Keratinocyte (primary cell): ENCODE results near the gene RAB11FIP3. TPM values are rescaled to one million over a fixed set of nuclear protein-coding genes. Genes with fewer than 3 reads are reported as not detected.

Experiments used
- DNase-seq: peaks from one replicate; pipeline ENCODE4 v3.0.0-alpha.2; 2011; ENCODE audit warnings: low read depth, missing footprints, low spot score
- FAIRE-seq: peaks from 2 replicates; lab custom pipeline; 2011; peaks lifted over from hg19 to GRCh38; lab: Jason Lieb, UNC
- H2AFZ ChIP-seq: 2 replicates; pipeline ENCODE4 v1.6.0; 2012; ENCODE audit warnings: low read length, control low read depth, inconsistent platforms; ENCODE audit not compliant: control insufficient read depth
- H3K27ac ChIP-seq: 2 replicates; pipeline ENCODE4 v1.5.1; 2011; ENCODE audit warnings: low read length; ENCODE audit not compliant: control insufficient read depth, insufficient read depth
- H3K27me3 ChIP-seq: 3 replicates; pipeline ENCODE4 v1.6.0; 2011; ENCODE audit warnings: low read length; ENCODE audit not compliant: control insufficient read depth, insufficient read depth; ENCODE audit errors: extremely low read depth
- H3K36me3 ChIP-seq, 2 experiments: 2 replicates in 1 of 2; 3 replicates in 1 of 2; pipeline ENCODE4 v1.5.1; 2011; ENCODE audit warnings: low read length in 2 of 2, mild to moderate bottlenecking in 1 of 2; ENCODE audit not compliant: control insufficient read depth in 2 of 2, insufficient read depth in 2 of 2; ENCODE audit errors: extremely low read depth in 1 of 2
- H3K4me1 ChIP-seq: 3 replicates; pipeline ENCODE4 v1.5.1; 2011; ENCODE audit warnings: low read length; ENCODE audit not compliant: control insufficient read depth, insufficient read depth; ENCODE audit errors: extremely low read depth
- H3K4me2 ChIP-seq: 3 replicates; pipeline ENCODE4 v1.6.0; 2011; ENCODE audit warnings: low read depth, low read length; ENCODE audit not compliant: control insufficient read depth, insufficient read depth; ENCODE audit errors: extremely low read depth
- H3K4me3 ChIP-seq, 3 experiments: fragments of 200-600 bp in 1 of 3; sonication (generic) in 1 of 3; 2 replicates in 2 of 3; 3 replicates in 1 of 3; pipeline ENCODE4 v1.5.1; 2011 to 2016; ENCODE audit warnings: low read length in 3 of 3, mild to moderate bottlenecking in 3 of 3, control low read depth in 2 of 3, inconsistent platforms in 1 of 3, low read depth in 1 of 3, mixed read lengths in 1 of 3, mixed run types in 1 of 3, moderate library complexity in 1 of 3; ENCODE audit not compliant: control insufficient read depth in 2 of 3, insufficient read depth in 2 of 3; ENCODE audit errors: extremely low read depth in 1 of 3
- H3K79me2 ChIP-seq: 2 replicates; pipeline ENCODE4 v1.6.0; 2012; ENCODE audit warnings: low read length; ENCODE audit not compliant: control insufficient read depth, insufficient read depth
- H3K9ac ChIP-seq: 3 replicates; pipeline ENCODE4 v1.6.0; 2011; ENCODE audit warnings: low read length; ENCODE audit not compliant: control insufficient read depth, insufficient read depth; ENCODE audit errors: extremely low read depth
- H3K9me1 ChIP-seq: 3 replicates; pipeline ENCODE4 v1.6.0; 2011; ENCODE audit warnings: low read length; ENCODE audit not compliant: control insufficient read depth, insufficient read depth; ENCODE audit errors: extremely low read depth
- H3K9me3 ChIP-seq: 2 replicates; pipeline ENCODE4 v1.5.1; 2012; ENCODE audit warnings: low read depth, low read length; ENCODE audit not compliant: control insufficient read depth
- H4K20me1 ChIP-seq: 3 replicates; pipeline ENCODE4 v1.6.0; 2011; ENCODE audit warnings: low read length; ENCODE audit not compliant: control insufficient read depth, insufficient read depth; ENCODE audit errors: extremely low read depth
- EZH2 ChIP-seq: IDR thresholded peaks from one replicate; pipeline ENCODE4 v1.6.1; 2012; ENCODE audit warnings: inconsistent platforms, mild to moderate bottlenecking, low read length, moderate library complexity
- dilution Hi-C: fragments of 300-500 bp; cut with MboI; formaldehyde crosslinking; loops from one replicate; pipeline ENCODE4 v1.7.0; 2020; ENCODE audit warnings: low sequenced_read_pairs; ENCODE audit not compliant: extremely low pct_ligation_motif_present
- polyA plus RNA-seq, 5 experiments: library from polyadenylated mRNA; depleted of rRNA in 3 of 5; stranded (reverse) in 3 of 5; stranded (forward) in 1 of 5; unstranded in 1 of 5; fragments of >200 nt; gene quantifications; 1 replicate in 1 of 5; 2 replicates in 3 of 5; 3 replicates in 1 of 5; pipeline versions ENCODE4 v1.2.1 to v1.2.3, GENCODE V29; 2011 to 2012; ENCODE audit warnings: missing spikeins in 2 of 5, low read depth in 1 of 5, low replicate concordance in 1 of 5
- TF ChIP-seq, protein P1 (sequence below), 3 experiments: IDR thresholded peaks in 1 of 3; conservative IDR thresholded peaks in 1 of 3; optimal IDR thresholded peaks in 1 of 3; 2 replicates in 2 of 3; 3 replicates in 1 of 3; pipeline versions ENCODE3 to v1.5.1; 2011; ENCODE audit warnings: low read length in 3 of 3, mild to moderate bottlenecking in 3 of 3, moderate library complexity in 2 of 3, control low read depth in 1 of 3, inconsistent platforms in 1 of 3; ENCODE audit not compliant: insufficient read depth in 2 of 3; ENCODE audit errors: extremely low read depth in 1 of 3

RAB11FIP3 gene
- polyA plus RNA-seq, 1 donor (not counting 4 experiments of a cell fraction or from before 2014, with no cell fraction given) = 6.4 TPM

DNA sequence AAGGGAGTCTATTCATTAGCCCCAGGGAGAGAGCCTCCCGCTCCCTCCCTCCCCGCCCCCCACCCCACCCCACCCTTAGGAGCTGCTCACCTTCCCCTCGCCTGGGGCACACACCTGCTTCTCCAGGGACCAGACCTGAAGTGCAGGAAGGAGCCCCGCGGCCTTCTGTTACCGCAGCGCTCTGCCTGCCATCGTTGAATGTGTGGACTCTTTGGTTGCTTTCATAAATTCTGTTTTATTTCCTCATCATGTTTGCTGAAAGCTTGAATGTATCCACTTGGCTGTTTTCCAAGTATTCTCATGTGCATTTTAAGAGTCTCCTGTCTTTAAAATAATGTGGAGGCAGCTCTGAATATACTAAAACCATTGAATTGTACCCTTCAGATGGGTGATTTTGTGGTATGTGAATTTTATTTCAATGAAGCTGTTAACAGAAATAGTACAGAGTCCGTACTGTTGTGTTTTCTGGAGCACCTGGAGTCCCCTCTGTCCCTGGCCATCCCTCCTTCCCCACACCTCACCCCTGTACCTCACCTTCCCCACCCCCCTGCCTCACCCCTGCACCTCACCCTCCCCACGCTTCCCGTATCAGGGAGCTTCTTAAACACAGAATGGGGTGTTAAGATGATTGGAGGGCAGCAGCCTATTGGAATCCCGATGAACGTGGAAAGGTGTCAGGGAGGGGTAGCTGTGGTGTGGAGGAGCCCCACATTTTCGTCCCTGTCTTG lies 25.5 kb downstream of the RAB11FIP3 start:
- Histone ChIP-seq H3K27ac (no peak overlapping the region), H3K4me2 (no peak overlapping the region), H3K9me3 (no peaks in the 10 kb centered on the region), H3K27me3 (no peaks in the 10 kb centered on the region), H3K36me3 (no peaks in the 10 kb centered on the region), H4K20me1 (no peaks in the 10 kb centered on the region), H3K4me3 (no peak overlapping the region), H3K9ac (no peak overlapping the region), H3K9me1 (no peaks in the 10 kb centered on the region), H3K79me2 (peaks cover 12% of the 10 kb centered on the region), H3K4me1 (no peaks in the 10 kb centered on the region), H2AFZ (no peak overlapping the region)
- dilution Hi-C loops = no loop called here
- FAIRE-seq (no peak), DNase-seq (no peak)
- no peak for TF ChIP-seq EZH2
- TF ChIP-seq, protein P1, sequence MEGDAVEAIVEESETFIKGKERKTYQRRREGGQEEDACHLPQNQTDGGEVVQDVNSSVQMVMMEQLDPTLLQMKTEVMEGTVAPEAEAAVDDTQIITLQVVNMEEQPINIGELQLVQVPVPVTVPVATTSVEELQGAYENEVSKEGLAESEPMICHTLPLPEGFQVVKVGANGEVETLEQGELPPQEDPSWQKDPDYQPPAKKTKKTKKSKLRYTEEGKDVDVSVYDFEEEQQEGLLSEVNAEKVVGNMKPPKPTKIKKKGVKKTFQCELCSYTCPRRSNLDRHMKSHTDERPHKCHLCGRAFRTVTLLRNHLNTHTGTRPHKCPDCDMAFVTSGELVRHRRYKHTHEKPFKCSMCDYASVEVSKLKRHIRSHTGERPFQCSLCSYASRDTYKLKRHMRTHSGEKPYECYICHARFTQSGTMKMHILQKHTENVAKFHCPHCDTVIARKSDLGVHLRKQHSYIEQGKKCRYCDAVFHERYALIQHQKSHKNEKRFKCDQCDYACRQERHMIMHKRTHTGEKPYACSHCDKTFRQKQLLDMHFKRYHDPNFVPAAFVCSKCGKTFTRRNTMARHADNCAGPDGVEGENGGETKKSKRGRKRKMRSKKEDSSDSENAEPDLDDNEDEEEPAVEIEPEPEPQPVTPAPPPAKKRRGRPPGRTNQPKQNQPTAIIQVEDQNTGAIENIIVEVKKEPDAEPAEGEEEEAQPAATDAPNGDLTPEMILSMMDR (optimal IDR thresholded peaks at IDR 0.05 in 1 of 3, IDR thresholded peaks at IDR 0.05 in 1 of 3, conservative IDR thresholded peaks at IDR 0.05 in 1 of 3; ENCODE audit: extremely low read depth in 1 of 3, insufficient read depth in 2 of 3, low read length in 3 of 3) = no peak

DNA sequence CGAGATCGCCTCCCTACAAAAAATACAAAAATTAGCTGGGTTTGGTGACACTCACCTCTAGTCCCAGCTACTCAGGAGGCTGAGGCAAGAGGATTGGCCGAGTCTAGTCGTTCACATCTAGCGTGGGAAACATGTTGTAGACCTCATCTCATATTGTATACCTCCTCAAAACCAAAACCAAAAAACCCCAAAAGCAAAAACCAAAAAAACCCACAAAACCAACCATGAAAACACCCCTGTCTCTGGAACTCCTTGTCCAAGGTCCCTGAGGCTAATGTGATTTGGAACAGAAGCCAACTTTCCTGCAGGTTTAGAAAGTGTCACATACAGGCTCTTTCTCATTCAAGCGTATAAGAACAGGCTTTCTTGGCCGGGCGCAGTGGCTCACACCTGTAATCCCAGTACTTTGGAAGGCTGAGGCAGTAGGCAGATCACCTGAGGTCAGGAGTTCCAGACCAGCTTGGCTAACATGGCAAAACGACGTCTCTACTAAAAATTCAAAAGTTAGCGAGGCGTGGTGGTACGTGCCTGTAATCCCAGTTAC lies 29.0 kb downstream of the RAB11FIP3 start:
- Histone ChIP-seq H3K4me1 (no peaks in the 10 kb centered on the region), H3K4me3 (no peak overlapping the region), H3K79me2 (peaks cover 4% of the 10 kb centered on the region), H3K36me3 (no peaks in the 10 kb centered on the region), H3K27me3 (no peaks in the 10 kb centered on the region), H3K9ac (no peak overlapping the region), H4K20me1 (no peaks in the 10 kb centered on the region), H3K4me2 (no peak overlapping the region), H3K27ac (no peak overlapping the region), H3K9me1 (peaks cover 2% of the 10 kb centered on the region), H2AFZ (no peak overlapping the region), H3K9me3 (no peaks in the 10 kb centered on the region)
- dilution Hi-C loops = no loop called here
- TF ChIP-seq, protein P1 (optimal IDR thresholded peaks at IDR 0.05 in 1 of 3, IDR thresholded peaks at IDR 0.05 in 1 of 3, conservative IDR thresholded peaks at IDR 0.05 in 1 of 3; ENCODE audit: extremely low read depth in 1 of 3, insufficient read depth in 2 of 3, low read length in 3 of 3) = no peak
- DNase-seq (no peak), FAIRE-seq (no peak)
